Measurements from ENCODE around the gene MAK.

GRCh38 chr6:10725716-10726115 is 112.6 kb downstream of the MAK start:
- TF ChIP-seq, protein P1, sequence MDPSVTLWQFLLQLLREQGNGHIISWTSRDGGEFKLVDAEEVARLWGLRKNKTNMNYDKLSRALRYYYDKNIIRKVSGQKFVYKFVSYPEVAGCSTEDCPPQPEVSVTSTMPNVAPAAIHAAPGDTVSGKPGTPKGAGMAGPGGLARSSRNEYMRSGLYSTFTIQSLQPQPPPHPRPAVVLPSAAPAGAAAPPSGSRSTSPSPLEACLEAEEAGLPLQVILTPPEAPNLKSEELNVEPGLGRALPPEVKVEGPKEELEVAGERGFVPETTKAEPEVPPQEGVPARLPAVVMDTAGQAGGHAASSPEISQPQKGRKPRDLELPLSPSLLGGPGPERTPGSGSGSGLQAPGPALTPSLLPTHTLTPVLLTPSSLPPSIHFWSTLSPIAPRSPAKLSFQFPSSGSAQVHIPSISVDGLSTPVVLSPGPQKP (IDR thresholded peaks at IDR 0.05; ENCODE audit: low read depth, low read length): no peak
- TF ChIP-seq CEBPB (IDR thresholded peaks at IDR 0.05) (no peak), CTCF (IDR thresholded peaks at IDR 0.05) (no peak), EP300 (IDR thresholded peaks at IDR 0.05) (no peak), POLR2A (IDR thresholded peaks at IDR 0.05; ENCODE audit: low read length) (no peak), MYC (IDR thresholded peaks at IDR 0.05; ENCODE audit: borderline replicate concordance, low read length) (no peak), ESRRA (IDR thresholded peaks at IDR 0.05; ENCODE audit: borderline replicate concordance, low read length) (no peak), NPAS2 (CRISPR knock-in tag; IDR thresholded peaks at IDR 0.05; ENCODE audit: borderline replicate concordance) (no peak), CBX2 (IDR thresholded peaks at IDR 0.05; ENCODE audit: borderline replicate concordance, low read depth) (no peak), BHLHE40 (IDR thresholded peaks at IDR 0.05; ENCODE audit: low read depth, low read length) (no peak)
- TF ChIP-seq, protein P2, sequence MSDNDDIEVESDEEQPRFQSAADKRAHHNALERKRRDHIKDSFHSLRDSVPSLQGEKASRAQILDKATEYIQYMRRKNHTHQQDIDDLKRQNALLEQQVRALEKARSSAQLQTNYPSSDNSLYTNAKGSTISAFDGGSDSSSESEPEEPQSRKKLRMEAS (IDR thresholded peaks at IDR 0.05): no peak
- TF ChIP-seq, protein P3, sequence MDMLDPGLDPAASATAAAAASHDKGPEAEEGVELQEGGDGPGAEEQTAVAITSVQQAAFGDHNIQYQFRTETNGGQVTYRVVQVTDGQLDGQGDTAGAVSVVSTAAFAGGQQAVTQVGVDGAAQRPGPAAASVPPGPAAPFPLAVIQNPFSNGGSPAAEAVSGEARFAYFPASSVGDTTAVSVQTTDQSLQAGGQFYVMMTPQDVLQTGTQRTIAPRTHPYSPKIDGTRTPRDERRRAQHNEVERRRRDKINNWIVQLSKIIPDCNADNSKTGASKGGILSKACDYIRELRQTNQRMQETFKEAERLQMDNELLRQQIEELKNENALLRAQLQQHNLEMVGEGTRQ (IDR thresholded peaks at IDR 0.05): no peak
